Renal cortex interstitium (tissue), 15 donors: ENCODE measurements around the gene LTA4H. TPM values are rescaled to one million over a fixed set of nuclear protein-coding genes. Genes with fewer than 3 reads are reported as not detected.
"Not testable (repeated sequence)": the region's sequence is repeated elsewhere in the genome, so short reads cannot be mapped to it uniquely, and the experiment has no call there.

Source experiments
- DNase-seq, 11 donors: peaks; one replicate each; pipeline ENCODE4 v3.0.0-alpha.2; 2013; ENCODE audit warnings: low read depth in 9 of 11, low spot score in 4 of 11; ENCODE audit errors: extremely low read depth in 1 of 11
- long read RNA-seq, 16 experiments: transcript quantifications; one replicate each; lab custom pipeline, GENCODE V29; 2026
- polyA plus RNA-seq, 3 donors: library from polyadenylated mRNA; unstranded; fragments of 120-200 nt; gene quantifications; one replicate each; pipeline ENCODE4 v1.2.1, GENCODE V29; 2013; ENCODE audit not compliant: insufficient read length in 3 of 3

LTA4H gene
- 100 to 1,000 TPM; 120 to 138 (median 125) TPM for polyA plus RNA-seq
- long read RNA-seq, donor 1, transcript LTA4H-201 (19 exons, 2,139 nt) = major isoform, 13 of 13 reads
- long read RNA-seq, donor 1, partial matches to known transcripts = 0 of 13 reads
- long read RNA-seq, donor 1, other reads (novel, unspliced or antisense) = 0 of 13 reads
- long read RNA-seq, donor 2, transcript LTA4H-201 (19 exons, 2,139 nt) = major isoform, 8 of 13 reads
- long read RNA-seq, donor 2, partial matches to known transcripts = 0 of 13 reads
- long read RNA-seq, donor 2, other reads (novel, unspliced or antisense) = 5 of 13 reads
- long read RNA-seq, donor 3, transcript LTA4H-201 (19 exons, 2,139 nt) = major isoform, 25 of 33 reads
- long read RNA-seq, donor 3, partial matches to known transcripts = 0 of 33 reads
- long read RNA-seq, donor 3, other reads (novel, unspliced or antisense) = 8 of 33 reads
- long read RNA-seq, donor 4, transcript LTA4H-201 (19 exons, 2,139 nt) = major isoform, 16 of 27 reads
- long read RNA-seq, donor 4, partial matches to known transcripts = 5 of 27 reads
- long read RNA-seq, donor 4, other reads (novel, unspliced or antisense) = 6 of 27 reads
- long read RNA-seq, donor 5 = 0 reads
- long read RNA-seq, donor 6, transcript LTA4H-201 (19 exons, 2,139 nt) = major isoform, 14 of 22 reads
- long read RNA-seq, donor 6, partial matches to known transcripts = 0 of 22 reads
- long read RNA-seq, donor 6, other reads (novel, unspliced or antisense) = 7 of 22 reads
- long read RNA-seq, donor 7, transcript LTA4H-201 (19 exons, 2,139 nt) = major isoform, 19 of 19 reads
- long read RNA-seq, donor 7, partial matches to known transcripts = 0 of 19 reads
- long read RNA-seq, donor 7, other reads (novel, unspliced or antisense) = 0 of 19 reads
- long read RNA-seq, donor 8, transcript LTA4H-201 (19 exons, 2,139 nt) = major isoform, 33 of 52 reads
- long read RNA-seq, donor 8, partial matches to known transcripts = 11 of 52 reads
- long read RNA-seq, donor 8, other reads (novel, unspliced or antisense) = 8 of 52 reads
- long read RNA-seq, donor 9, transcript LTA4H-201 (19 exons, 2,139 nt) = major isoform, 19 of 25 reads
- long read RNA-seq, donor 9, partial matches to known transcripts = 0 of 25 reads
- long read RNA-seq, donor 9, other reads (novel, unspliced or antisense) = 6 of 25 reads
- long read RNA-seq, donor 10, transcript LTA4H-201 (19 exons, 2,139 nt) = major isoform, 25 of 37 reads
- long read RNA-seq, donor 10, partial matches to known transcripts = 7 of 37 reads
- long read RNA-seq, donor 10, other reads (novel, unspliced or antisense) = 5 of 37 reads
- long read RNA-seq, donor 11, transcript LTA4H-201 (19 exons, 2,139 nt) = major isoform, 20 of 25 reads
- long read RNA-seq, donor 11, partial matches to known transcripts = 0 of 25 reads
- long read RNA-seq, donor 11, other reads (novel, unspliced or antisense) = 5 of 25 reads
- long read RNA-seq, donor 12, partial matches to known transcripts = 0 of 3 reads
- long read RNA-seq, donor 12, other reads (novel, unspliced or antisense) = 0 of 3 reads
- long read RNA-seq, donor 13 = 0 reads
- long read RNA-seq, donor 14, transcript LTA4H-201 (19 exons, 2,139 nt) = major isoform, 14 of 14 reads
- long read RNA-seq, donor 14, partial matches to known transcripts = 0 of 14 reads
- long read RNA-seq, donor 14, other reads (novel, unspliced or antisense) = 0 of 14 reads
- long read RNA-seq, donor 15, transcript LTA4H-201 (19 exons, 2,139 nt) = major isoform, 8 of 8 reads
- long read RNA-seq, donor 15, partial matches to known transcripts = 0 of 8 reads
- long read RNA-seq, donor 15, other reads (novel, unspliced or antisense) = 0 of 8 reads
- long read RNA-seq, donor 16, transcript LTA4H-201 (19 exons, 2,139 nt) = major isoform, 47 of 80 reads
- long read RNA-seq, donor 16, partial matches to known transcripts = 16 of 80 reads
- long read RNA-seq, donor 16, other reads (novel, unspliced or antisense) = 17 of 80 reads

- DNase-seq = peak; percentile 99 to 100 (median 99)
These were observed at the start of gene LTA4H for GRCh38 chr12:96035283-96036236. Gene LTA4H, minus strand, starts transcription at chr12:96035587. Its CDS starts 68 bp downstream, at chr12:96035519.

GRCh38 chr12:96084624-96085023 lies 49.2 kb upstream of the LTA4H start:
- DNase-seq = no peak

GRCh38 chr12:96083020-96083719 lies 47.8 kb upstream of the LTA4H start:
- DNase-seq = no peak

GRCh38 chr12:96081596-96081995 lies 46.2 kb upstream of the LTA4H start:
- no peak for DNase-seq

- DNase-seq = peak in 1 of 11 donors; percentile 28
These were observed 43.1 kb upstream of the LTA4H start for GRCh38 chr12:96078231-96079135.

DNA sequence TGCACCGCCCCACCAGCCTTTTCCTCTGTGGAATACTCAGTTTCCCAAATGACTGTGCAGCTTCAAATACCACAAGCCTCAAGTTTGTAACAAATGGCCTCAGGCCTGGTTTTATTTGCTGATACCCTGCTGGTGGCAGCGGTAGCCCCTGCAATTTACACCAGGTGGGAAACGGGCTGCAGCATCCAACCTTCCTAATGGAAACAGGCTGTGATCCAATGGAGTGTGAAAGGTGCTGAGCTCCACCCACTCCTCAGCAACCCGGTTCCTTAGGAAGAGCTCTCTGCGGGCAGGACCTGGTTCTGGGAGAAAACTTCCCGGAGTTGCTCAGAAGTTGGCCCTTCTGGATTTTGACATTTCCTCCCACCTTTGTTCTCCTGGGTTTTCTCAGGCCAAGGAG lies 41.7 kb upstream of the LTA4H start:
- DNase-seq = no peak

- no peak for DNase-seq
These were observed 40.2 kb upstream of the LTA4H start for GRCh38 chr12:96075560-96075959.

DNA sequence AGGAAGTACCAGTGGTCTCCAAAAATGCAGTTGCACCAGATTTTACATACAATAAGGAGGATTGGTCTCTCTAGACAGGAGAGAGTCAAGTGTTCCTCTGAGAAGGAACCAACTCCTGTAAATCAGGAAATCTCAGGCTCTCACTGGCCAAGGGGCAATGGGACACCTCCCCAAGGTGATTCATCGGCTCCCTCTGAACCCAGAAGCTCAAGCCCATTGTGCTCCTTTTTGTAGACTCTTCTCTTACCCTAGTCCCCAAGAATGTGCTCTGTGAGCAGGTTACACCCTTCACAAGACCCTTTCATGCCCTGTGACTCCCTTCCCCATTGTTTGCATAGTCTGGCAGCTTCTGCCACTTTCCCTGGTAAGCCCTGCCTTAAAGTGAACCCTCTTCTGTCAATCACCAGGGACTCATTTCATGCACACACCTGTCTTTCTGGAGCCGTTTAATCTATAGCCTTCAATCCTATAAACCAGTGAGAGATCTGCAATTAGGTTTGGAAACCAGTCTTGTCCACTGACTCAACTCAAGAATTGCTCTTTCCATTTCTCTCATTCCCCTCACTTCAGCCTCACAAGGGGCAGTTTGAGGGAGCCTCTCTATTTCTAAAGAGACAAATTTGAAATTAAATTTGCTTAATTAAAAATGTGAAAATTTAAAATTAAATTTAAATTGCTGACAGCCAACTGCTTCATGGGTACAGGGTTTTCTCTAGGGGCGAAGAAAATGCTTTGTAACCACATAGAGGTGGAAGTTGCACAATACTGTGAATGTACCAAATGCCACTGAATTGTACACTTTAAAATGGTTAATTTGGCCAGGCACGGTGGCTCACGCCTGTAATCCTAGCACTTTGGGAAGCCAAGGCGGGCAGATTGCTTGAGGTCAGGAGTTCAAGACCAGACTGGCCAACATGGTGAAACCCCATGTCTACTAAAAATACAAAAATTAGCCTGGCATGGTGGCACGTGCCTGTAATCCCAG lies 38.3 kb upstream of the LTA4H start:
- no peak for DNase-seq

DNA sequence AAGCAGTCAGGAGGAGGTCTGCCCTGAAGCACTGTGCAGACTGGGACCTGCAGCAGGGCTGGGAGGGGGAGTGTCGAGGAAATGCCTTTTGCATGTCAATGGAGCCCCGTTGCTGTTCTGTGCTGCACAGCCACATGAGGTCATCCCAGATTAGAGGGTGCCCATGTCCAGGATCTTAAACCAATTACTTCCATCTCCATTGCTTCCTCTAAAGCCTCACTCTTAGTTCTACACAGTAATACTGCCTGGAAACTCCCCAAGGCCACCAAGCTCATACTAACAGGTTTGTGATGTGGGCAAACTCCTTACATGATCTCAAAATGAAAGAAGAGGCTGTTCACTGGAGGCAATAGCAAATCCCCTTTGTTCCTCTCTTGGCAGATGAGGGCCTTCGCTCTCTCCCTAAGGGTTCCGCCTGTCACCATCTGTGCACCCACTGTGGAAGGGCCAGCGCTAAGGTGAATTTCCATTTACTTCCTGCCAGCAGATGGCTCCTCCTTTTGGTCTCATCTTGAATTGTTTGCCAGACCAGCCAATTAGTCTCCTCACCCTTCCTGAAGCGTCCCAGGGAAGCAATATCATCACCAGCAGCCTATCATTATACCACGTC lies 35.4 kb upstream of the LTA4H start:
- no peak for DNase-seq

- DNase-seq = no peak
These were observed 34.3 kb upstream of the LTA4H start for GRCh38 chr12:96069511-96070231.

DNA sequence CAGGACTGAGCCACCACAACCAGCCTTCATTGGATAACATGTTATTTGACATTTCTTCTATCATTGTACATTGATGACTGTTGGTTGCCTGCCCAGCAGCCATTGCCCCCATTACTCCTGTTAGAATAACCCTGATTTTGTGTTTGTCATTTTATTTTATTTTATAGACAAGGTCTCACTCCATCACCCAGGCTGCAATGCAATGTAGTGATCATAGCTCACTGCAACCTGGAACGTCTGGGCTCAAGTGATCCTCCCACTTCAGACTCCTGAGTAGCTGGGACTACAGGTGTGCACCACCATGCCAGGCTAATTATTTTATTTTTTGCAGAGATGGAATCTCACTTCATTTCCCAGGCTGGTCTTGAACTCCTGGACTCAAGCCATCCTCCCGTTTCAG lies 33.2 kb upstream of the LTA4H start:
- DNase-seq = no peak

GRCh38 chr12:96068111-96068510 lies 32.7 kb upstream of the LTA4H start:
- no peak for DNase-seq

GRCh38 chr12:96065776-96066175 lies 30.4 kb upstream of the LTA4H start:
- DNase-seq = not testable (repeated sequence)
